Measurements from ENCODE around the gene POLR3H.

POLR3H gene

GRCh38 chr22:41512421-41513194 is 31.7 kb downstream of the POLR3H start:
- peak; percentile 69 for DNase-seq

DNA sequence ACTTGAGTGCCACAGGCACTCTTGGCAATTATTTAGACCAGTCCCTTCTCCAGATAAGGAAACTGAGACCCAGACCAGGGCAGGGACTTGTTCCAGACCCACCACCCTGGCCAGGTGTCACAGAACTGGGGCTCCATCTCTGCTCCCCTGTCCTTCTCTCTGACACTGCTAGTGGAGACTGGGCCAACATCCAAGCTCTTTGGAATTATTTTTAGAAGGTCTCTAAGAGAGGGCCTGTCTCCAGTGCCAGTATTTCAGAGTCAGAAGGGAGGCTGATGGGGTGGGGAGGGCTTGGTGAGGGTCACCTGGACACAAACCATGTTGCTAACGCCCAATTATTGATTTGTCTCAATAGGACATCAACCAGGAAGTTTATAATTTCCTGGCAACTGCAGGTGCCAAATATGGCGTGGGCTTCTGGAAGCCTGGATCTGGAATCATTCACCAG is 32.7 kb downstream of the POLR3H start:
- DNase-seq, result no peak

DNA sequence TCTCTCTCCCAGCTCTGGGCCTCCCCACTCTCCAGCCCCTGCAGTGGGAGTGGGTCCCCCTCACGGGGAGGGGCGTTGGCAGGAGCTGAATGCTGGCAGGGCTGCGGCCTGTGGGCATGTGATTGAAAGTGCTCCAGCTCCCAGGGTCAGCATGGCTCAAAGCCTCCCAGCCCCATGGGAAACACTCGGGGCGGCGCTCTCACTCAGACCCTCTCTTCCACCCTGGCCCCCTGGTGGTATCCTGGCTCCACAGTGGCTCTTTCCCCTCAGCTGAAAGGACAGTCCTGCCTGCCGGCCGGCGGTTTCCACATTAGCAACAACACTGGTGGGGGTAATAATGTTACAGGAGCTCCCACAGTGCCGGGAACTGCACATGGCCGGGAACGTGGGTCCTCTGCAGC is 35.5 kb downstream of the POLR3H start:
- DNase-seq, result no peak

DNA sequence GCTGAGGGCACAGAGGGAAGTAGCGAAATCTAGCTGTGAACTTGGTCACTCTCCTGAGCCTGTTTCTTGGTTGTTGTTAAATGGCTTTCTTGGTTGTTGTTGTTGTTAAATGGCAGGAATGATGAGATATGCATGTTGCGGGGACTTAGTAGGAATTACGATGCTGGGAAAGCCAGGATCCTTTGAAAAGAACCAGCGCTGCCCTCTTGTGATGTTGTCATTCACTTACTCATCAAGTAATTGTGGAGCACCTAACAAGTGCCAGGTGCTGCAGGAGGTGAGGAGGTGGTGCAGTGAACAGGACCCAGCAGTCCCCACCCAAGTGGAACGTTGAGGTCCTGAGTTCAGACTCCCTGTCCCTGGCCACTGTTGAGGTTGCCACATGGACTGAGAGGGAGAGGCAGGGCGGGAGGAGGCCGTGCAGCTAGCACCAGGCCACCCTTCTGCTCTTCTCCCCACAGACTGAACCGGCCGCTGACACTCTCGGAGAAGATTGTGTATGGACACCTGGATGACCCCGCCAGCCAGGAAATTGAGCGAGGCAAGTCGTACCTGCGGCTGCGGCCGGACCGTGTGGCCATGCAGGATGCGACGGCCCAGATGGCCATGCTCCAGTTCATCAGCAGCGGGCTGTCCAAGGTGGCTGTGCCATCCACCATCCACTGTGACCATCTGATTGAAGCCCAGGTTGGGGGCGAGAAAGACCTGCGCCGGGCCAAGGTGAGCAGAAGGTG is 36.8 kb downstream of the POLR3H start:
- no peak for DNase-seq

DNA sequence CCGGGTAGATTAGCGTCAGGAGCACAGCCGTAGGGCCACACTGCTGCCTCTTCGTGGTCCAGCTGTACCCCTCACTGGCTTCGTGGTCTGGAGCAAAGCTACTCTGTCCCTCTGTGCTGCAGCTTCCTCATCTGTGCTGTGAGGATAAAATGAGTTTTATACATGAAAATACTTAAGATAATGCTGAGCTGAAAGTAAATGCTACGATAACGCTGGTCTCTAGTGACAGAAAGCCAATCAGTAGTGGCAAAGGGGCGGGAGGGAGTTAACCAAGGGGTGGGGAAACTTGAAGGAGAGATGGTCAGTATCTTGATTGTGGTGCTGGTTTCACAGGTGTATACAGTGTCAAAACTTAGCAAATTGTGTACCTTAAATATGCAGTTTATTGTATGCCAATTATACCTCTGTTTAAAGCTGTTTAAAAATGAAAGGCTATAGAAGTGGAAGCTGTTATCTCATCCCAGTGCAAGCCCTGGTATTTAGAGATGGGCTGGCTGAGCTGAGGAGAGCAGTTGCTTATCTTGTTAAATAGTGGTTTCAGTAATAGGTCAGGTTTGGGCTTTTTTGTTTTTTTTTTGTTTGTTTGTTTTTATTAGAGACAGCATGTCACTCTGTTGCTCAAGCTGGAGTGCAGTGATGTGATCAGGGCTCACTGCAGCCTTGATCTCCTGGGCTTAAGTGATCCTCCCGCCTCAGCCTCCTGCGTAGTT is 38.6 kb downstream of the POLR3H start:
- no peak for DNase-seq

GRCh38 chr22:41504816-41505215 is 39.5 kb downstream of the POLR3H start:
- DNase-seq, result no peak

GRCh38 chr22:41504397-41504796 is 39.9 kb downstream of the POLR3H start:
- DNase-seq, result no peak

GRCh38 chr22:41501209-41501608 is 43.1 kb downstream of the POLR3H start:
- DNase-seq, result peak; percentile 64

DNA sequence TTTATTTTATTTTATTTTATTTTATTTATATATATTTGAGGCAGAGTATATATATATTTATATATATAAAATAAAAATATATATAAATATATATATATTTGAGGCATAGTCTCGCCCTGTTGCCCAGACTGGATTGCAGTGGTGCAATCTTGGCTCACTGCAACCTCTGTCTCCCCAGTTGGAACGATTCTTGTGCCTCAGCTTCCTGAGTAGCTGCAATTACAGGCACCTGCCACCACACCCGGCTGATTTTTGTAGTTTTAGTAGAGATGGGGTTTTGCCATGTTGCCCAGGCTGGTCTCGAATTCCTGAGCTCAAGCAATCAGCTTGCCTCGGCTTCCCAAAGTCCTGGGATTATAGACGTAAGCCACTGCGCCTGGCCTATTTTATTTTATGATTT is 44.0 kb downstream of the POLR3H start:
- no peak for DNase-seq

DNA sequence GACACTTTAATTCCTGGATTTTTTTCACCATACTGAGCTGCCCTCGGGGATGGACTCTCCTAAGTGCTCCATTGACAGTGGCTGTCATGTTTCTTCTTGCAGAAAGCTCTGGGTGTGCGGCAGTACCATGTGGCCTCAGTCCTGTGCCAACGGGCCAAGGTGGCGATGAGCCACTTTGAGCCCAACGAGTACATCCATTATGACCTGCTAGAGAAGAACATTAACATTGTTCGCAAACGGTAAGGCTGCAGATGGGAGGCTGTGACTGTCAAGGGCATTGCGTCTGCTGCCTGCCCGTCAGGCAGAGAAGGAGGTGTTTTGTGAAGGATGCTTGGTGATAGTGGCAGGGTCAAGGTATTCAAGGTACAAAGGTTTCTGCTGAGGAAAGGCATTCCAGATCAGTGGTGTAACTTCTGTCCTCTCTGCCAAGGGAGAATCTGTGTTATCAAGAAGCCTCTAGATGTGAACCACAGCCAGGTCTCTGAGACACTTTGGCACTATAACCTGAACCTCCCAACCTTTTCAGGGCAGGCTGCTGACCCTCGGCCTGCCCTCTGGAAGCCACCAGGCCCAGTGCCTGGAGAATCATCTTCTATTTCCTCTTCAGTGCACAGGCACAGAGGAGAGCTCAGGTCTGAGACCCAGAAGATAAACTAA is 44.5 kb downstream of the POLR3H start:
- no peak for DNase-seq

DNA sequence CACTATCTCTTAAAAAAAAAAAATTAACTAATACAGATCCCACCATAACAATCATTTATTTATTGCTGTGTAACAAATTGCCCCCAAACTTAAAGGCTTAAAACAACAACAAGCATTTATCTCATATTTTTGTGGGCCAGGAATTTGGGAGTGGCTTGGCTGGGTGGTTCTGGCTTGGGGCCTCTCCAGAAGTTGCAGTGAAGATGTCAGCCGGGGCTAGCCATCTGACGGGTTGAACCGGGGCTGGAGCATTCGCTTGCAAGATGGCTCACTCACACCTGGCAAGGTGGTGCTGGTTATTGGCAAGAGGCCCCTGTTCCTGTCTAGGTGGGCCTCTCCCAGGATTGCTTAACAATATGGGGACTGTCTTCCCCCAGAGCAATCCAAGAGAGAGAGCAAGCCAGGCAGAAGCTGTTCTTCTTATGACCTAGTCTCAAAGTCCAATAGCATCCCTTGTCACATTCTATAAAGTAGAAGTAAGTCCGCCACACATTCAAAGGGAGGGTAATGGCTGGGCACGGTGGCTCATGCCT is 45.9 kb downstream of the POLR3H start:
- no peak for DNase-seq

GRCh38 chr22:41491374-41492100 is 52.7 kb downstream of the POLR3H start:
- no peak for DNase-seq

GRCh38 chr22:41488596-41489385 is 55.5 kb downstream of the POLR3H start:
- DNase-seq, result no peak

DNA sequence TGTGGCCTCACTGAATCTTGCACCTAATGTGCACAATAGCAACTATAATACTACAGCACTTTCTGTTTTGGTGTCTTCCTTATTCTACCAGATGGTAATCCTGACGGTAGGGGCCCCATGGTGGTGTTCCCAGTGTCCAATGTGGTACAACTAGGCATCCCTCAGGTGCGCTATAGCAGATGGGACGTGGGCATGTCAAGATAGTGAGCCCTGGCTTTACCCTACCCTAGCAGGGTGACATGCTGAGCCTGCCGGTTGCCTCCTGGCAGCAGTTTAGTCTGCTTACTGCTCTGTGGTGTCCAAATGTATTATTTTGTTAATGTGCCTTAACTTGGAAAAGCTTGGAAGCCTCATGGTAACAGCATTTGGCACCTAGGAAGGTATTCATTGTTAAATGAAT is 56.2 kb downstream of the POLR3H start:
- no peak for DNase-seq

DNA sequence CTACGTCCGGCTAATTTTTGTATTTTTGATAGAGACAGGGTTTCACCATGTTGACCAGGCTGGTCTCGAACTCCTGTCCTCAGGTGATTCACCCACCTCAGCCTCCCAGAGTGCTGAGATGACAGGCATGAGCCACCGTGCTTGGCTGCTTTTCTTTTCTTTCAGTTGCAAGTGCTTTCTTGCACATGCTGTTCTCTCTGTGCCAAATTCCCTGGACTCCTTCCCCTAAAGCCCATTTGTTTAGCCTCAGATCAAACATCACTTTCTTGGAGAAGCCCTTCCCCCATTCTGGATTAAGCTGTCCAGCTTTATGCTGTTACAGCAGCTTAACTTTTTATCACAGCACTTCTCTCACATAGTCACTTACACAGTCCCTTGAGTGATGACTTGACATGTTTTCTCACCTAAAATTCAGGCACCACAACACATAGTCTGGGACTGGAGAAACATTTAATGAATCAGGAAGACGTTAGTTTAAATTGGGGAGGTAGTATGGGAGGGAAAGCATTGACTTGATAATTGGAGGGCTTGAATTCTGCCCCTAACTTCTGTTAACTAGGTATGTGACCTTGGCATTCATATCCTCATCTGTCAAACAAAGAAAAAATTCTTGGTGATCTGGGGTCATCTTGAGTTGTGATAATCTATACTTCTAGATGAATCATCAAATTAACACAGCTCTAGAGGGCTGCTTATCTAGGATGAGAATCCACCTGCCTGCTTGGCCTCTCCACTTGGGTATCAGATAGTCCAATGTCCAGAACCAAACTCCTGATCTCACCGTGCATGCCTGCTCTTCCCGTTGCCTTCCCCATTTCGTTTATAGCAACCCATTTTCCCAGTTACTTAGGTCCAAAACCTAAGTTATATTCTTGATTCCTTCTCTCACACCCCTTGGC is 57.0 kb downstream of the POLR3H start:
- DNase-seq, result no peak

DNA sequence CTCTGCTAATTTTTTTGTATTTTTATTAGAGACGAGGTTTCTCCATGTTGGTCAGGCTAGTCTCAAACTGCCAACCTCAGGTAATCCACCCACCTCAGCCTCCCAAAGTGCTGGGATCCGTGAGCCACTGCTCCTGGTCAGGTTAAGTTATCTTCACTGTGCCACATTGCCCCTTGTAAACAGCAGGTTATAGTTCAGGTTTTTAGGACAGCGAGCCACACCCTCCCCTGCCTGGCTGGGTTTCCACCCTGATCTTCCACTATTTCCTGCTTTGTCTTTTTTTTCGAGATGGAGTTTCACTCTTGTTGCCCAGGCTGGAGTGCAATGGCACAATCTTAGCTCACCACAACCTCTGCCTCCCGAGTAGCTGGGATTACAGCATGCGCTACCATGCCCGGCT is 59.2 kb downstream of the POLR3H start:
- no peak for DNase-seq

DNA sequence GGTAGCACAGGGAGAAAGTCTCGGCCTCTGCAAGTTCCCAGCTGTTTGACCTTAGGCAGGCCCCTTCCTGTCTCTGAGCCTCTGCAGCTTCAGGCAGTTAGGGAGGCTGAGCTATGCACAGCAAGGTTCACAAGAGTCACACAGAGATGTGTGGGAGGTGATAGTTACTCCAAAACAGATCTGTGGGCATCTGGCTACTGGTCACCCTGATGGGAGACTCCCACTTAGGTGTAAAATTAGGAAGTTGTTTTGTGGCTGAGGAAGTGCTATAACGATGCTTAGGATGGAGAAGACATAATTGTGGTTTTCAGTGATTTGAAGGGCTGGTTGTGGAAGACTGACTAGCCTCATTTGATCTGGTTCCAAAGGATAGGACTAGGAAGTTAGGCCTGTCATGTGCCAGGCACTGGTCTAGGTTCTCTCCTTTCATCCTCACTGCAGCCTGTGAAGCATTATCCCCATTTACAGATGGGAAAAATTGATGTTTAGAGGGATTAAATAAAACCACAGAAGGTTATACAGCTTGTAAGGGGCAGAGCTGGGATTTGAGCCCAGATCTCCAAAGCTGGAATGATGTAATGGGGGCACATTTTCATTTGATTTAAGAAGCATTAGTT is 61.8 kb downstream of the POLR3H start:
- no peak for DNase-seq

- DNase-seq, result no peak
Observed at GRCh38 chr22:41481925-41482318, 62.3 kb downstream of the POLR3H start.

DNA sequence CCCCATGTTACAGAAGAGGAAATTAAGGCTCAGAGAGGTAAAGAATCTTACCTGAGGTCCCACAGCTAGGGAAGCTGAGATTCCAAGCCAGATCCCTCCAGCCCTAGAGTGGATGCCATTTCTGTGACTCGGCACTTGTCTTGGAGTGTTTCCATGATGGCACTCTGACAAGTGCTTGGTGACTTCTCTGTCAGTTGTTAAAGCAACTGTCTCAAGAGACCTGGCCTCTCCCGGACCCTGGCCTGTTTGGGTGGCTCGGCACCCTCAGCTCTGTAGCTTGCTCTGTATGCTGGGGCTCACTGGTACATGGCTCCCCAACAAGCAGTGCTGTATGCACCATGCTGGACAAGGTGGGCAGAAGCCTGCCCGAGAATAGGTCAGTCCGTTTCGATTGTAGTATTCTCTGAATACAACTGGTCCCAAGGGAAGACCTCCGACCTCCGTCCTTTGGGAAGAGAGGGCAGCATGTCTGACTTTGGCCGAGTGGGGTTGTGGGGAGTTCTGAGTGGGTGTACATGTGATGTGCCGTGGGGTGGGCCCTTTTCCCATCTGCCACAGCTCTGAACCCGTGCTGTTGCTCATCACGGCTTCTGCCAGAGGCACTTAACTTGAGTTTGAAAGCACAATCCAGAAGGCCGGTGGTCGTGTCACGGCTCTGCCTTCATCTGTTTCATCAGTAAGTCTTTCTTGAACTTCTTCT is 63.0 kb downstream of the POLR3H start:
- no peak for DNase-seq

All from 8988T (cell line).